Upper lobe of left lung (tissue), 6 donors: ENCODE results near the gene CASP10. TPM values are rescaled to one million over a fixed set of nuclear protein-coding genes. Genes with fewer than 3 reads are reported as not detected.
A peak's percentile ranks its signal among the peaks of the same experiment; 100 is the strongest.

ENCODE experiments used
- ATAC-seq, 2 donors: fragments of 200-7000 bp; cut with Tn5 transposase; one replicate each; pipeline ENCODE4 v1.9.1; 2022; ENCODE audit warnings: mild to moderate bottlenecking in 2 of 2, moderate library complexity in 2 of 2; ENCODE audit not compliant: low FRiP score in 2 of 2
- DNase-seq, 2 donors: peaks; one replicate each; pipeline ENCODE4 v3.0.0-alpha.2; 2019 to 2020
- H3K27ac ChIP-seq, 4 donors: fragments of 200-600 bp; sonication (generic); one replicate each; pipeline ENCODE4 v1.5.1; 2016 to 2019
- H3K27me3 ChIP-seq, 4 donors: fragments of 200-600 bp; sonication (generic); one replicate each; pipeline ENCODE4 v1.5.1; 2017 to 2019
- H3K36me3 ChIP-seq, 4 donors: fragments of 200-600 bp; sonication (generic); one replicate each; pipeline ENCODE4 v1.5.1; 2016 to 2019
- H3K4me1 ChIP-seq, 4 donors: fragments of 200-600 bp; sonication (generic); one replicate each; pipeline ENCODE4 v1.5.1; 2018 to 2019
- H3K4me3 ChIP-seq, 4 donors: fragments of 200-600 bp; sonication (generic); one replicate each; pipeline ENCODE4 v1.5.1; 2017 to 2019; ENCODE audit warnings: mild to moderate bottlenecking in 2 of 4, moderate library complexity in 1 of 4
- H3K9me3 ChIP-seq, 4 donors: fragments of 200-600 bp; sonication (generic); one replicate each; pipeline ENCODE4 v1.5.1; 2018 to 2019
- EP300 ChIP-seq, 4 donors: sonication (generic); formaldehyde crosslinking; IDR thresholded peaks; one replicate each; pipeline ENCODE4 v1.5.1; 2017; ENCODE audit warnings: antibody characterized with exemption in 4 of 4, control low read depth in 2 of 4
- POLR2A ChIP-seq, 4 donors: fragments of 450-650 bp; IDR thresholded peaks; one replicate each; pipeline ENCODE4 v1.5.1; 2016 to 2017; ENCODE audit warnings: antibody characterized with exemption in 4 of 4, mild to moderate bottlenecking in 2 of 4
- POLR2AphosphoS5 ChIP-seq, 2 donors: sonication (generic); formaldehyde crosslinking; IDR thresholded peaks; one replicate each; pipeline ENCODE4 v1.5.1; 2017; ENCODE audit warnings: antibody characterized with exemption in 2 of 2
- WGBS, 2 donors: methylation state at CpG; one replicate each; pipeline ENCODE4 v1.1.5; 2017 to 2018; 5-methylcytosine and 5-hydroxymethylcytosine counted together
- total RNA-seq, 6 donors: library from RNA; depleted of rRNA in 4 of 6; stranded (reverse); fragments of >200 nt in 4 of 6; gene quantifications; one replicate each; pipeline versions ENCODE4 v1.1.0 to v1.2.1, GENCODE V29; 2016 to 2021
- TF ChIP-seq, protein P1 (sequence below), 6 experiments: fragments of 450-650 bp in 4 of 6; fragments of 200-600 bp in 2 of 6; sonication (generic) in 2 of 6; IDR thresholded peaks; one replicate each; pipeline ENCODE4 v1.5.1; 2016 to 2019; ENCODE audit warnings: antibody characterized with exemption in 6 of 6
- donor health status: DM: no; HTN: no; CAD: no; lungs with moderate emphysema.
- donor health status: DM: no; HTN: yes; CAD: no; lungs with severe emphysema.

The CASP10 gene
- total RNA-seq, 6 donors from 2014 or later = 21.1 to 67.1 (median 29.9) TPM

DNA sequence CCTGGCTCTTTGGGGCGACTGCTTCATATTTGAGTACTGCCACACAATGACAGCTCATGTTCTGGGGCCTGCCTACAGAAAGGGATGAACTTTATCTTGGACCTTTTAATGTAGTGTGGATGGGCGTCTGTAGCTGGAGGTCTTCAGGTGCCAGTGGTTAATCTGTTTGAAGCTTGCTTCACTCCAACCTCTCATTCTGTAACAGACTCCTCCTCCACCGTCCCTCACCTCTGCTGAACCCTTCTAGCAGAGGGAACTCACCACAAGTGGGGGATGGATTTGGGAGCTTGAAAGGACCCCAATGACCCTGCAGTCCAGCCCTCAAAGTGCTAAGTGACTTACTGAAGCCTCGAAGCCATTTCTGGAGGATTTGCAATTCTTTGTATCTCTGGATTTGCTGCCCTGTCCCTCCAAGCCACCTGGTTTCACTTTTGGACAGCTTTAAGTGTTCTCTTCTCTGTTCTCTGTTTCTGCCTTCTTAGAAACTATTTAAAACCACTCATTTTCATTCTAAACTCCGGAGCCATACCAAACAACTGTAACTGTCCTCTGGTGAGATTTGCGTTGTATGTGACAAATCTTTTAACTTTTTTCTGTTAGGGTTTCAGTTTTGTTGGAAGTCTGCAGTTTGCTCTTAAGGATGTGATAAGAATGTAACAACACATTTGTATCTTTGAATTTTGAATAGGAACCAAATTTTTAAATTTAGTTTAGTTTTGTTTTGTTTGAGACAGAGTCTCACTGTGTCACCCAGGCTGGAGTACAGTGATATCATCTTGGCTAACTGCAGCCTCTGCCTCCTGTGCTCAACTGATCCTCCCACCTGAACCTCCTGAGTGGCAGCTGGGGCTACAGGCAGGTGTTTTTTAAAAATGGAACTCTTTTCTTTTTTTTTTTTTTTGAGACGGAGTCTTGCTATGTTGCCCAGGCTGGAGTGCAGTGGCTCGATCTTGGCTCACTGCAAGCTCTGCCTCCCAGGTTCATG, 40.4 kb downstream of the CASP10 start:
- no peaks in the 10 kb centered on the region for H3K27me3 ChIP-seq
- TF ChIP-seq POLR2AphosphoS5 (IDR thresholded peaks at IDR 0.05) (no peak), EP300 (IDR thresholded peaks at IDR 0.05) (no peak), POLR2A (IDR thresholded peaks at IDR 0.05) (no peak)
- TF ChIP-seq, protein P1, sequence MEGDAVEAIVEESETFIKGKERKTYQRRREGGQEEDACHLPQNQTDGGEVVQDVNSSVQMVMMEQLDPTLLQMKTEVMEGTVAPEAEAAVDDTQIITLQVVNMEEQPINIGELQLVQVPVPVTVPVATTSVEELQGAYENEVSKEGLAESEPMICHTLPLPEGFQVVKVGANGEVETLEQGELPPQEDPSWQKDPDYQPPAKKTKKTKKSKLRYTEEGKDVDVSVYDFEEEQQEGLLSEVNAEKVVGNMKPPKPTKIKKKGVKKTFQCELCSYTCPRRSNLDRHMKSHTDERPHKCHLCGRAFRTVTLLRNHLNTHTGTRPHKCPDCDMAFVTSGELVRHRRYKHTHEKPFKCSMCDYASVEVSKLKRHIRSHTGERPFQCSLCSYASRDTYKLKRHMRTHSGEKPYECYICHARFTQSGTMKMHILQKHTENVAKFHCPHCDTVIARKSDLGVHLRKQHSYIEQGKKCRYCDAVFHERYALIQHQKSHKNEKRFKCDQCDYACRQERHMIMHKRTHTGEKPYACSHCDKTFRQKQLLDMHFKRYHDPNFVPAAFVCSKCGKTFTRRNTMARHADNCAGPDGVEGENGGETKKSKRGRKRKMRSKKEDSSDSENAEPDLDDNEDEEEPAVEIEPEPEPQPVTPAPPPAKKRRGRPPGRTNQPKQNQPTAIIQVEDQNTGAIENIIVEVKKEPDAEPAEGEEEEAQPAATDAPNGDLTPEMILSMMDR (IDR thresholded peaks at IDR 0.05) = no peak
- no peak overlapping the region for H3K4me3 ChIP-seq
- no peak for ATAC-seq
- H3K36me3 ChIP-seq = peaks cover 0 to 10% (median 5%) of the 10 kb centered on the region in 4 donors
- no peak for DNase-seq
- 62 to 73% methylated on average over 8 of the region's 8 CpGs for whole genome bisulfite sequencing, 2 donors
- peaks cover 14 to 24% (median 20%) of the 10 kb centered on the region in 4 donors for H3K4me1 ChIP-seq
- no peaks in the 10 kb centered on the region for H3K9me3 ChIP-seq
- peak overlapping the region in 2 of 4 donors; percentile 55 to 58 for H3K27ac ChIP-seq

DNA sequence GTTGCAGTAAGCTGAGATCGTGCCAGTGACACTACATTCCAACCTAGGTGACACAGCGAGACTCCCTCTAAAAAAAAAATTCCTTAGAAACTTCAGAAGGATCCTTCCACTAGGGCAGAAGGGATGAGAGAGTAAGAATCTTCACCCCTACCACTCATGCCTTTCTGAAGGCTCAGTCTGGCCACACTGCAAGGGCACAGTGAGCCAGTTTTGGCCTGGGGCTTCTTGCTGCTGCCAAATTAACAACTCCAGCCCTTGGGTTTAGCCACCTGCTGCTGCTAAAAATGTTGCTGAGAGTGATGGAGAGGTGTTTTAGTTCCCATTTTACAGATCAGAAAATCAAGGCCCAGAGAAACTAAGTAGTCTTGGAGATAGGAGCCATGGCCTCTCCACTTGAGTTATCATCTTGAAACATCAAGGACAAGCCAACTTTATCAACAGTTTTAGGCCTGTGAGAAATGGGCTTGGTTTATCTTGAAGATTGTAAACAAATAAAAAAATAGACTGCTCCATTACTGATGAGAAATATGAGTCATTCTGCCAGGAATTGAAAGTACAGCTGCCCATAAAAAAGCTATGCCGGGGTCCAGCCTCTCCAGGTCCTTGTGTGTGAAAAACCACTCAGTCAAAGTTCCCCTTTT, 45.5 kb downstream of the CASP10 start:
- DNase-seq = no peak
- no peak for TF ChIP-seq EP300 (IDR thresholded peaks at IDR 0.05)
- TF ChIP-seq POLR2A (IDR thresholded peaks at IDR 0.05) = no peak
- TF ChIP-seq, protein P1 (IDR thresholded peaks at IDR 0.05) = no peak
- no peak for TF ChIP-seq POLR2AphosphoS5 (IDR thresholded peaks at IDR 0.05)
- Histone ChIP-seq H3K9me3 (no peaks in the 10 kb centered on the region), H3K27ac (no peak overlapping the region), H3K4me3 (no peak overlapping the region), H3K36me3 (no peaks in the 10 kb centered on the region), H3K27me3 (no peaks in the 10 kb centered on the region), H3K4me1 (peaks cover 17 to 23% (median 21%) of the 10 kb centered on the region in 4 donors)
- ATAC-seq = no peak
- 65 to 66% methylated on average over 3 of the region's 3 CpGs for WGBS, 2 donors

DNA sequence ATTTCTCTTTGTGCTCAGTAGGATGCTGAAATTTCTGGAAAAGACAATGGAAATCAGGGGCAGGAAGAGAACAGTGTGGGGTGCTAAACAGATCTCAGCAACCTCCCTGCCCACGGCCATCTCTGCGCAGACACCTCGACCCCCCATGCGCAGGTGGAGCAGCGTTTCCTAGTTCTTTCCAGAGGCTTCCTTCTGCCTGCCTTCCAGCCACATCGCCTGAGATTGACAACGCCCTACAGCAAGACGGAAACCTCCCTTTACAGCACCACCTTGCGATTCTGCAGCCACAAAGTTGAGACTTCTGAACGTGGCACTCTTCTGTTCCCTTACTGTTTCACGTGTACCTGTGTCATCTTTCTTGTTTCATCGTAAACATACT, 46.0 kb downstream of the CASP10 start:
- 55 to 56% methylated on average over 12 of the region's 12 CpGs for WGBS, 2 donors
- ATAC-seq (no peak), DNase-seq (no peak)
- TF ChIP-seq POLR2A (IDR thresholded peaks at IDR 0.05) = no peak
- no peak for TF ChIP-seq EP300 (IDR thresholded peaks at IDR 0.05)
- TF ChIP-seq POLR2AphosphoS5 (IDR thresholded peaks at IDR 0.05) = no peak
- TF ChIP-seq, protein P1 (IDR thresholded peaks at IDR 0.05) = no peak
- Histone ChIP-seq H3K4me3 (no peak overlapping the region), H3K36me3 (no peaks in the 10 kb centered on the region), H3K9me3 (no peaks in the 10 kb centered on the region), H3K27me3 (no peaks in the 10 kb centered on the region), H3K27ac (no peak overlapping the region), H3K4me1 (peaks cover 19 to 26% (median 24%) of the 10 kb centered on the region in 4 donors)

DNA sequence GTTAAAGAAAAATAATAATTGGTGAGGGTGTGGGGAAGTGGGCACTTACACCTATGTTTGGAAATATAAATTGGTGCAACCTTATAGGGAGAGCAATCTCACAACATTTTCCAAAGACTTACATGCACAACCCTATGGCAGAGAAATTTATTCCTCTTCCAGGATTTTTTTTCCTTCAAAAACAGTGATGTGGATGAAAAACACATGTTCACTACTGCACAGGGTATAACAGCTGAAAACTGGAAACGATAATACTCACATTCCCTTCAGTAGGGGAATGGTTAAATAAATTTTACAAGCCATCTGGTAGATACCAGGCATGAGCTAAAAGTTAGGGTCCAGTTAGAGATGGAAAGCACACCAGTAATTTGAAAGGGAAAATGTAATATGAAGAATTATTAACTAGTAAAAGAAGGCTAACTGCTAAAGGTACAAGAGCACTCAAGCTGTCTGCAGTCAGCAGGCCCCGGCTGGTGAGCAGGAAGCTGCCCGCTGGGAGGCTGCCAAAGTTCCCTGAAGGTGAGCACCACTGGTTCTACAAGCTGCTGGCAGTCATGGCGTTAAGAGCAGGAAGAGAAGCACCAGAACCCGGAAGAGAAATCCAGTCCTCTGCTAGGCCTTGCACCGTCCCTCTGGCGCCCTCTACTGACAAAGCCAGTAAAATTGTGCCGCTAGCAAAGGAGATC, 49.0 kb downstream of the CASP10 start:
- no peaks in the 10 kb centered on the region for H3K9me3 ChIP-seq
- H3K36me3 ChIP-seq = no peaks in the 10 kb centered on the region
- H3K27ac ChIP-seq = peak overlapping the region; percentile 44 to 84 (median 74)
- no peaks in the 10 kb centered on the region for H3K27me3 ChIP-seq
- TF ChIP-seq, protein P1 (IDR thresholded peaks at IDR 0.05) = peak; percentile 77 to 92 (median 86)
- peak; percentile 62 to 69 for TF ChIP-seq POLR2AphosphoS5 (IDR thresholded peaks at IDR 0.05)
- TF ChIP-seq POLR2A (IDR thresholded peaks at IDR 0.05) = peak in 1 of 4 donors; percentile 29
- peak in 1 of 4 donors; percentile 34 for TF ChIP-seq EP300 (IDR thresholded peaks at IDR 0.05)
- DNase-seq (peak; percentile 87 to 99), ATAC-seq (peak; percentile 92 to 96)
- 8 to 9% methylated on average over 8 of the region's 8 CpGs for WGBS, 2 donors
- H3K4me1 ChIP-seq = peaks cover 43 to 54% (median 46%) of the 10 kb centered on the region in 4 donors
- H3K4me3 ChIP-seq = peak overlapping the region in 1 of 4 donors; percentile 16
